ENCODE results near the gene CAV1.

The CAV1 gene

GRCh38 chr7:116547347-116547746 is 22.5 kb downstream of the CAV1 start:
- no peak for TF ChIP-seq CTCF (IDR thresholded peaks at IDR 0.05; ENCODE audit: borderline replicate concordance, insufficient read depth, low read depth, low read length)
- no peak overlapping the region for H3K4me3 ChIP-seq (ENCODE audit: low read depth, low read length)

GRCh38 chr7:116548506-116548905 is 23.7 kb downstream of the CAV1 start:
- TF ChIP-seq CTCF (IDR thresholded peaks at IDR 0.05; ENCODE audit: borderline replicate concordance, insufficient read depth, low read depth, low read length): no peak
- no peak overlapping the region for H3K4me3 ChIP-seq (ENCODE audit: low read depth, low read length)

GRCh38 chr7:116549370-116549769 is 24.5 kb downstream of the CAV1 start:
- no peak for TF ChIP-seq CTCF (IDR thresholded peaks at IDR 0.05; ENCODE audit: borderline replicate concordance, insufficient read depth, low read depth, low read length)
- H3K4me3 ChIP-seq (ENCODE audit: low read depth, low read length): no peak overlapping the region

- TF ChIP-seq CTCF (IDR thresholded peaks at IDR 0.05; ENCODE audit: borderline replicate concordance, insufficient read depth, low read depth, low read length): no peak
- H3K4me3 ChIP-seq (ENCODE audit: low read depth, low read length): no peak overlapping the region
These were observed 26.9 kb downstream of the CAV1 start for GRCh38 chr7:116551692-116552091.

GRCh38 chr7:116552602-116553001 is 27.8 kb downstream of the CAV1 start:
- no peak overlapping the region for H3K4me3 ChIP-seq (ENCODE audit: low read depth, low read length)
- TF ChIP-seq CTCF (IDR thresholded peaks at IDR 0.05; ENCODE audit: borderline replicate concordance, insufficient read depth, low read depth, low read length): no peak

GRCh38 chr7:116553168-116553964 is 28.5 kb downstream of the CAV1 start:
- TF ChIP-seq CTCF (IDR thresholded peaks at IDR 0.05; ENCODE audit: borderline replicate concordance, insufficient read depth, low read depth, low read length): no peak
- H3K4me3 ChIP-seq (ENCODE audit: low read depth, low read length): no peak overlapping the region

- TF ChIP-seq CTCF (IDR thresholded peaks at IDR 0.05; ENCODE audit: borderline replicate concordance, insufficient read depth, low read depth, low read length): no peak
- no peak overlapping the region for H3K4me3 ChIP-seq (ENCODE audit: low read depth, low read length)
These were observed 29.6 kb downstream of the CAV1 start for GRCh38 chr7:116554436-116554835.
